Activated CD4-positive, CD25-positive, alpha-beta regulatory T cell treated with anti-CD3 and anti-CD28 coated beads, Interleukin-2, amount 50 U/mL, for 16 hours (primary cell): ENCODE measurements around the gene C17orf107.
A peak's percentile ranks its signal among the peaks of the same experiment; 100 is the strongest.
"Not testable (repeated sequence)": the region's sequence is repeated elsewhere in the genome, so short reads cannot be mapped to it uniquely, and the experiment has no call there.

ENCODE experiments used
- DNase-seq: peaks from one replicate; pipeline ENCODE4 v3.0.0-alpha.2; 2020; ENCODE audit warnings: low read depth, low spot score

The C17orf107 gene

DNA sequence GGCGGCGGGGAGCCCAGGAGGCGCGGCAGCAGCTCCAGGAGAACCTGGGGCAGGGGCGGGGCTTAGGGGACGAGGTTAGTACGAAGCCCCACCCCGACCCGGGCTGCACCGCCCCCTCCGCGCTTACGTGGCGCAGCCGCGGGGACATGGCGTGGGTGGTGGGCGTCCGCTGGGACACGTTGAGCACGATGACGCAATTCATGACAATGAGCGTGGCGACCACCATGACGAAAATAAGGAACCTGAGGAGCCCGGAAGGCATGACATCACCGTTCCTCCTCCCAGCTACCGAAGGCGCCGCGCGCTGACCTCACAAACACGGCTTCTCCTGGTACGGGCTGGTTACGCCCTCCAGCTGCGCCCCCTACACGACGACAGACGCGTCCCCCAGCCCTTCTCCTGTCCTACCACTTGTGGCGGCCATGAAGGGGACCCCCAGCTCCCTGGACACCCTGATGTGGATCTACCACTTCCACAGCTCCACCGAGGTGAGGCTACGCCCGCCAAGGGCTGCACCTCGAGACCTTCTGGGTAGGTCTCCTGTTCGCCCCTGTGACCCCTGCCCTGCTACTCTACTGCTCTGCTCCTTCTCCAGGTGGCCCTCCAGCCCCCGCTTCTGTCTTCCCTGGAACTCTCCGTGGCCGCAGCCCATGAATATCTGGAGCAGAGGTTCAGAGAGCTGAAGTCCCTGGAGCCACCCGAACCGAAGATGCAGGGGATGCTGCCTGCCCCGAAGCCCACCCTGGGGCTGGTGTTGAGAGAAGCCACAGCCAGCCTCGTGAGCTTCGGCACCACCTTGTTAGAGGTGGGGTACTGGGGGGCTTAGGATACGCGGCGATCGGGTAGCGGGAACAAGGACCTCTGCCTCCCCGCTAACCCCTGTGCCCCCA is at the start of gene C17orf107:
Gene C17orf107, plus strand, starts transcription at position 196 of the 890 bp plus-strand sequence. Its CDS starts 227 bp downstream, at position 423.
- peak; percentile 85 for DNase-seq

DNA sequence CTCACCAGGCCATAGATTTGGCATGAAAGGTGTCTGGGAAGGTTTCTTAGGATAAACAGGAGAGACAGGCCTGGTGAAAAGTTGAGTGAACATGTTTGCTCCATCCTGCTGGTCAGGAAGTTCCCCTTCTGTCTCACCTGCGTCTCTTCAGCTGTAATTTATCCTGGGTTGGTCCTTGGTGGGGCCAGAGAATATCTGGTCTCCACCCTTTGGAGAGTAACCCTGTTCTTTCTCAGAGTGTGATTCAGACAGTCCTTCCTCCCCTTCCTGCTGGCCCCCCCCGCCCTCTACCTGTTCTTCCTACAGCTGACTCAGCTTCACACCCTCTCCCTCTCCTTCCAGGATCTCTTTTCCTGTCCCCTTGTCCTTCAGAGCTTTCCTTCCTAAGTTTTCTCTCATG is 49.1 kb upstream of the C17orf107 start:
- DNase-seq: no peak

DNA sequence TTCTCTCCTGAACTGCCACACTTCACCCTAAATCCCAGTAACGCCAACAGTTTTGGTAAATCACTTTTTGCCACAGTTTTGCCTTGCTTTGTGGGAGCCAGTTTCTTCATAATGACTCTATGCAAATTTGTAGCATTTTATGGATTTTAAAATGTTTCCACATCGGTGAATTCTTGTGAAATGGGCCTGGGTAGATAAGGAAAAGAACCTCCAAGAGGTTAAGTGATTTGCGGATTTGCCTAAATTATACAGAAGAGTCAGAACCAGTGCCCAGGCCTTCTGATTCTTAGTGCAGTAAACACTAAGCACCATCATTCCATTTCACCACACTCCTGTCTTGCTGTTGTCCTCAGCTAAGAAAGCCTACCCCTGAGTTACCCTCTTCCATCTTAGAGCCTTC is 48.3 kb upstream of the C17orf107 start:
- DNase-seq: no peak

DNA sequence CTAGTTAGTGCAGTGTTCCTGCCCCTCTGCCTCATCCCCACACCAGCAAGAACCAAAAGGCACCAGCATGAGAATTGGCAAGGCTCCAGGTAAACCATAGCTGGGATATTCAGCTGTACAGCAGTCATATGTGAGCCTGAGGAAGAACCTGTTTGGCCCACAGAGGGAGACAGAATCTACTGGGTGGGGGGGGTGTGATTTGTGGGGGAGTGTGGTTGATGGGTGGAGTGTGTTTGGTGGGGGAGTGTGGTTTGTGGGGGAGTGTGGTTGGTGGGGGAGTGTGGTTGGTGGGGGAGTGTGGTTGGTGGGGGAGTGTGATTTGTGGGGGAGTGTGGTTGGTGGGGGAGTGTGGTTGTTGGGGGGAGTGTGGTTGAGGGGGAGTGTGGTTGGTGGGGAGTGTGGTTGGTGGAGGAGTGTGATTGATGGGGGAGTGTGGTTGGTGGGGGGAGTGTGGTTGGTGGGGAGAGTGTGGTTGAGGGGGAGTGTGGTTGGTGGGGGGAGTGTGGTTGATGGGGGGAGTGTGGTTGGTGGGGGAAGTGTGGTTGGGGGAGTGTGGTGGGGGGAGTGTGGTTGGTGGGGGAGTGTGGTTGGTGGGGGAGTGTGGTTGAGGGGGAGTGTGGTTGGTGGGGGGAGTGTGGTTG is 46.6 kb upstream of the C17orf107 start:
- DNase-seq: no peak

DNA sequence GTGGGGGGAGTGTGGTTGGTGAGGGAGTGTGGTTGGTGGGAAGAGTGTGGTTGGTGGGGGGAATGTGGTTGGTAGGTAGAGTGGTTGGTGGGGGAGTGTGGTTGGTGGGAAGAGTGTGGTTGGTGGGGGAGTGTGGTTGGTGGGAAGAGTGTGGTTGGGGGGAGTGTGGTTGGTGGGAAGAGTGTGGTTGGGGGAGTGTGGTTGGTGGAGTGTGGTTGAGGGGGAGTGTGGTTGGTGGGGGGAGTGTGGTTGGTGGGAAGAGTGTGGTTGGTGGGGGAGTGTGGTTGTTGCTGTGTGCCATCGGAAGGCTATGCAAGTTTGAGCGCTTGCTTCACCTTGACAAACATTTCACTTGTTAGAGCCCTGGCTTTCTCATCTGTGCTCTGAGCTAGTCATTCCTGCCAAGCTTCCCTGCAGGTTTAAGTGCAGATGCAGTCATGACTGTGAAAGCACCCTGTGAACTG is 46.1 kb upstream of the C17orf107 start:
- DNase-seq: no peak

DNA sequence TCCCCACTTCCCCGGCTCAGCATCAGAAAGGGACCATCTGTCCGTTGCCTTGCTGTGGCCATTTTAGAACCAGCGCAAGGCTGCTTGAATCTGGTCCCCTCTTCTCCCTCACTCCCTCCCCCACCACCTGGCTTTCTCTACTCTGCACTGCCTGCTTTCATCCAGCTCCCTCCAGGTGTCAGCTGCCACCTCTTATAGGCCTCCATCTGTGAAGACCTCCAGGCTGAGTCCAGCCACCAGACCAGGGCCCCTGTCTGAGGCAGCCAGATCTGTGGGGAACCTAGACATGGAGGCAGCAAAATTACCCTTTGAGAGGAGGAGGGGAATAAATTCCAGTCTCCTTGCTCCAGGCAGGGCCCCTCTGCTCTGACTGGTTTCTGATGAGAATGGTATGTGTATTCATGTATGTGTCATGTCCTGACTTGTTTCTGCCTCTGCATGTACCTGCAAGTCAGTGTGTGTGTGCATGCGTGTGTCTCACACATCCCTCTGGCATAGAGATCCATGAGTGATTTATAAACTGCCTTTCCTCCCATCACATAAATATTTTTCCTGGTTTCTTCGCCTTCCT is 45.1 kb upstream of the C17orf107 start:
- no peak for DNase-seq

DNA sequence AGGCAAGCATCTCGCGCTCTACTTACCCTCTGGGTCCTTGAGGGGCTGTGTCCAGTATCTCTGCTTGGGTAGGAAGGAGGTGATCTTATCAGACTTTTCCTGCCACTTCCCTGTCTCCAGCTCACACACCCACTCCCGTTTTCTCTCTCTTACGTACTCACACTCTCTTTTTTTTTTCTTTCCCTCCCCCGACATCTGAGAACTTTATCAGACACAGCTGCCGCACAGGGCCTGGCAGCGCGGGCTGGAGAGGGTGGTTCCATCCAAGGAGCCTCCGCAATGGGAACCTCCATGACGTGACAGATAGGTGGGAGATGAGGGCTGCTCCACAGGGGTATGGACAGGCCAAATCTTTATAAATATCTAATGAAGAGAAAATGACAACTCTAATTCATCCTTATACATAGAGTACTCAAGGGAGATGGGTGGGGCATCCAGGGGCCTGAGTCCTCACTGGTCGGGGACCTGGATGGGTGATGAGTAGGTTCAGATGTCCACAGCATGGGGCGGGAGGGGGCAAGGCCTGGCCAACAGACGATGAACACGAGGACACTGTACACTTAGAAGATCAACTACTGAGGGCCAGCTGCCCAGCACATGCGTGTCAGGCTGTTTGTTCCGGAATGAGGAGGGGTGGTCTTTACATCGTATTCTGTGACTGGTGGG is 42.9 kb upstream of the C17orf107 start:
- DNase-seq: no peak

DNA sequence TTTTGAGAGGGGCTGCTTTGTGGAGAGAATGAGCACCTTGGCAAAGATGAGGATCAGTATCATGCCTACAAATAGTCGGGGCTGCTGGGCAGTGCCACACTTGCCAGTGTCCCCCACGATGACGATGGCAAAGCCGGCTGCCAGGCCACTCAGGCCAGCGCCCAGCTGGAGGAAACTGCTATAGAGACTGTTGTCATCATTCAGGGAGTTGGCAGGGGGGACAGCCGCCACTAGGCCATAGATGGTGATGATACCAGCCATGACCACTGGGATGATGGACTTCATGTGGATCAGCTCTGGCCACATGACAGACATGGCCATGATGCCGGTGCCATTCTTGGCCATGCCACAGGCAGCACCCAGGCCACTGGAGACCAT is 42.4 kb upstream of the C17orf107 start:
- DNase-seq: no peak

DNA sequence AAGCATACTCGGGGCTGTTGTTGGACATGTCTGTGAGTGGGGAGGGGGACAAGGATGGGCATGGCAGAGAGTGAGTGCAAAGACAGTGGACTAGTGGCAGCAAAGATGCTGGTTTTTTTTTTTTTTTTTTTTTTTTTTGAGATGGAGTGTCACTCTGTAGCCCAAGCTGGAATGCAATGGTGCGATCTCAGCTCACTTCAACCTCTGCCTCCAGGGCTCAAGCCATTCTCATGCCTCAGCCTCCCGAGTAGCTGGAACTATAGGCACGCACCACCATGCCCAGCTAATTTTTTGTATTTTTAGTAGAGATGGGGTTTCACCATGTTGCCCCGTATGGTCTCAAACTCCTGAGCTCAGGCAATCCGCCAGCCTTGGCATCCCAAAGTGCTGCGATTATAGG is 42.0 kb upstream of the C17orf107 start:
- DNase-seq: not testable (repeated sequence)

DNA sequence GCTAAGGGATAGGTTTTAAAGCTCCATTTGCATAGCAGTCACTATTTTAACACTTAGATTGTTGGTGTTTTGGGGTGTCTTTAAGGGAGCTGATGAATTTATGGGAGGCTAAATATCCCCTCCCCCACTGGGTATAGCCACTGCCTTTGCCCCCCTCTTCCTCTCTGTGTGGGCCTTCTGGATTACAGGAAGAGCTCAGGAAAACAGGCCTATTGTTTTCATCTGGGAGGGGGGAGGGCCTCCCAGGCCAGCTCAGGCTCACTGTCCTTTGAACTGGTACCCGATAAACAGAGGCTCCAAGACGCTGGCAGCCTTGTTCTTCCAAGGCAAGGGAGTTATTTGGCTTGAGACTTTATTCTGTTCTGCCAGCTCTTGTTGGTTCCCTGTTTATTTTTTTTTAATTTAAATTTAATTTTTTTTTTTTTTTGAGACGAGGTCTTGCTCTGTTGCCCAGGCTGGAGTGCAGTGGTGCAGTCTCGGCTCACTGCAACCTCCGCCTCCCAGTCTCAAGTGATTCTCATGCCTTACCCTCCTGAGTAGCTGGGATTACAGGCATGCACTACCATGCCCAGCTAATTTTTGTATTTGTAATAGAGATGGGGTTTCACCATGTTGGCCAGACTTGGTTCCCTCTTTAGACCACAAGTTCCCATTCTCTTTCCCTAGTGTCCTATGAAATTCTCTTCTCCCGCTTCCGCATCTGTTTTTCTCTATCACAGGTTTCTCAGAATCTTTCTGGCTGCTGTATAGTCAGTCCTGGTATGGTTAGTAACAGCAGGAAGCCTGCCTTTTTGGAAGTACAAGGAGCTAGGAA is 41.1 kb upstream of the C17orf107 start:
- no peak for DNase-seq

DNA sequence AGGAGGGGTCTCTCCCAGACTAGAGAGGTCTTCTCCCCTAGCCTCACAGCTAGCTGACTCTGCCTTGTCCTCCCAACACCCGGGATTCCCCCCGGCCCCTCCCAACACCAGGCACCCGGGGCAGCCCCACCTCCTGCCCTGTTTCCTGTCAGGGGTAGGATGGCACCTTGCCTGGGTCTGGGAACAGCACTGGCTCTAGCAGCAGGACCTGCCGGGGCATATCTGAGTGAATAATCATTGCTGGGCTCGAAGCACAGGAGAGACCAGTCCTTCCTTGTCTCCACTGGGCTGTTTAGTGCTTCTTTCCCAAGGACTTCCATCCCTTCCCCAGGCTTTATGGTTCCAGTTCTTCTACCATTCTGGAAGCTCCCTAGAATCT is 40.5 kb upstream of the C17orf107 start:
- DNase-seq: no peak

DNA sequence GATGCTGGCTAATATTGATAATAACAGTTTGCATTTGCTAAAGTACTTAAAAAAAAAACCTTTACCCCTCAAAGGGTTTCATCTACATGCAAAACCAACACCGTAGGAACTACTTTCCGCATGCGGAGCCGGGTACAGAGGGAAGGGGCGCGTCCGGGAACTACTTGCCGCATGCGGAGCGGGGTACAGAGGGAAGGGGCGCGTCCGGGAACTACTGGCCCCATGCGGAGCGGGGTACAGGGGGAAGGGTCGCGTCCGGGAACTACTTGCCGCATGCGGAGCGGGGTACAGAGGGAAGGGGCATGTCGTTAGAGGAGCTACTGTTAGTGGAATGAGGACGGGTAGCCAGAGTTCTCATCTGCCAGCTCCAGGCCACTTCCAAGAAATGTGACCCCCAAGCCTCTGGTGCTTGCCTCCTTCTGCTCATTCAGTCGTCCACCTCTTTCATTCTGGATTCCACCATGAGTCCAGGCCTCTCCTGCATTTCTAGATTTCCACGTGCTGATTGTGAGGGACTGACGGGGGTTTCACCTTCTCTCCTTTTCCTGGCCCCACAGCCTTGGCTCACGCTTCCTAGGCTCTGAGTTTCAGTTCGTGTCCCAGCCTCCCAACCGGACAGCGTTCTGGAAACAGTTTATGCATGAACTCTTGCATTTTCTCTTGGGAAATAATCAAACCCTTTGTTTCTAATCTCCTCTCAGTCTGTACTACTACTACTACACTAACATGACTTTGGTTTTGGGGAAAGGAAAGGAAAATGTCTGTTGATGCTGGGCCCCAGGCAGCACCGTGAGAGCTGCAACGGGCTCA is 39.3 kb upstream of the C17orf107 start:
- no peak for DNase-seq

DNA sequence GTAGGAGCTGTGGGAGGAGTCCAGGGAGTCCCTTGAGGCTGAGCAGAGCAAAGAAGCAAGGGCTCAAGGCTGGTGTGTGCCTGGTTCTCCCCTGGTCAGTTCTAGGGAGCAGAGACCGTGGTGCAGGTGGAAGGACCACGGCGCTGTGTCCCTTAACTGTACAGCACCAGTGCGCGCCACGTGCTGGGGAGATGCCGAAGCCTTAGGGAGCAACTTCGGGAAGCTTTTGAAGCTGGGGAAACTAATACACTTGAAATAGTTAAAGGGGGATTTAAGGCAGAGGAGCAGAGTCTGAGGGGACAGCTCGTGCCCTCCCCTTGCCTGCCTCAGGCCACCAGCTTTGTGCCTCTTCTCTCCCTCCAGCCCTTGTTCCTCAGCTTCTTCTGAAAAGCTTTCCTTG is 38.7 kb upstream of the C17orf107 start:
- DNase-seq: no peak

DNA sequence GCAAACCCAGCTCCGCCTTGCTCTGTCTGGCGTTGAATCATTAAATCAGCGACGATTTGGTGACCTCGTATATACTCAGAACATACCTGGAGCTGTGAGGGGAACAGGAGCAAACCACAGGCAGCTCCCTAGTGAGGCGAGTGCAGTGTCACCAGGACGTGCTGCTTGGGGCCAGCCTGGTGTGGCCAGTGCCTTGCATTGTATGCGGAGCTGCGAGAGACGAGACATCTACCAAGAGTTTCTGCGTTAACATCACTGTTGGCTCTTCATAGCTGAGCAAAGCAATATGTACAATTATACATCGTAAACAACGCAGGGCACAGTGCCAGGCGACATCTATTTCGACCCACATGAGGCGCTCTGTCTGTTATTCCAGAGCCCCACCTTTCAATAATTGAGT is 38.3 kb upstream of the C17orf107 start:
- DNase-seq: no peak

DNA sequence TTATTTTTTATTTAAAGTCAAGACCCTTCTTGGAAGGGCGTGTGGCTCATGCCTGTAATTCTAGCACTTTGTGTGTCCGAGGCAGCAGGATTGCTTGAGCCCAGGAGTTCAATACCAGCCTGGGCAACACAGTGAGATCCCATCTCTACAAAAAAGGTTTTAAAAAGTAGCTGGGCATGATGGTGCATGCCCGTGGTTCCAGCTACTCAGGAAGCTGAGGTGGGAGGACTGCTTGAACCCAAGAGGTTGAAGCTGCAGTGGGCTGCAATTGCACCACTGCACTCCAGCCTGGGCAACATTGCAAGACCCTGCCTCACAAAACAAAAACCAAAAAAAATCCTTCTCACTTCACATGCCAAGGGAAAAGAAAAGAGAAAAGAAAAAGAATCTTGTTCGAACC is 36.6 kb upstream of the C17orf107 start:
- no peak for DNase-seq

DNA sequence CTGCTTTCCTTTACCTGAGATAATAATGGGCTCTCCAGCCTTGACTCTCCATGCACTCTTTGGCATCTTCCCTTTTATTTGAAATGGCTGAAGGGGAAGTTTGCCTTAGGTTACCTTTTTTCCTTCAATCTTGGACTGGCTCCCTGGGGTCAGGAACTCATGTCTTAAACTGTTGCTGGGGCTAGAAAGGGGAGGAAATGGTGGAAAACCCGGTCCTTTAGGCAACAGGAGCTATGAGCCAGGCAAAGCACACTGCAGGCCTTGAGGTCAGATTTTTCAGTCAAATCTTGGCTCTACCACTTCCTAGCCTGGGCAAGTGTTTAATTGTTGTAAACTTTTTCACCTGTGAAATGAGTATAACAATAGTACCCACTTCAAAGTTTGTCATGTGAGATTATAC is 36.0 kb upstream of the C17orf107 start:
- DNase-seq: no peak

DNA sequence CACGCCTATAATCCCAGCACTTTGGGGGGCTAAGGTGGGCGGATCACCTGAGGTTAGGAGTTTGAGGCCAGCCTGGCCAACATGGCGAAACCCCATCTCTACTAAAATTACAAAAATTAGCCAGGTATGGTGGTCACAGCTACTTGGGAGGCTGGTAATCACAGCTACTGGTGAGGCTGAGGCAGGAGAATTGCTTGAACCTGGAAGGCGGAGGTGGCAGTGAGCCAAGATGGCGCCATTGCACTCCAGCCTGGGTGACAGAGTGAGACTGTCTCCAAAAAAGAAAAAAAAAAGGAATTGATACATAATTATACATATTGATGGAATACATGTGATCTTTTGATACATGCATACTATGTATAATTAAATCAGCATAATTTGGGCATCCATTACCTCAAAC is 31.8 kb upstream of the C17orf107 start:
- DNase-seq: not testable (repeated sequence)

DNA sequence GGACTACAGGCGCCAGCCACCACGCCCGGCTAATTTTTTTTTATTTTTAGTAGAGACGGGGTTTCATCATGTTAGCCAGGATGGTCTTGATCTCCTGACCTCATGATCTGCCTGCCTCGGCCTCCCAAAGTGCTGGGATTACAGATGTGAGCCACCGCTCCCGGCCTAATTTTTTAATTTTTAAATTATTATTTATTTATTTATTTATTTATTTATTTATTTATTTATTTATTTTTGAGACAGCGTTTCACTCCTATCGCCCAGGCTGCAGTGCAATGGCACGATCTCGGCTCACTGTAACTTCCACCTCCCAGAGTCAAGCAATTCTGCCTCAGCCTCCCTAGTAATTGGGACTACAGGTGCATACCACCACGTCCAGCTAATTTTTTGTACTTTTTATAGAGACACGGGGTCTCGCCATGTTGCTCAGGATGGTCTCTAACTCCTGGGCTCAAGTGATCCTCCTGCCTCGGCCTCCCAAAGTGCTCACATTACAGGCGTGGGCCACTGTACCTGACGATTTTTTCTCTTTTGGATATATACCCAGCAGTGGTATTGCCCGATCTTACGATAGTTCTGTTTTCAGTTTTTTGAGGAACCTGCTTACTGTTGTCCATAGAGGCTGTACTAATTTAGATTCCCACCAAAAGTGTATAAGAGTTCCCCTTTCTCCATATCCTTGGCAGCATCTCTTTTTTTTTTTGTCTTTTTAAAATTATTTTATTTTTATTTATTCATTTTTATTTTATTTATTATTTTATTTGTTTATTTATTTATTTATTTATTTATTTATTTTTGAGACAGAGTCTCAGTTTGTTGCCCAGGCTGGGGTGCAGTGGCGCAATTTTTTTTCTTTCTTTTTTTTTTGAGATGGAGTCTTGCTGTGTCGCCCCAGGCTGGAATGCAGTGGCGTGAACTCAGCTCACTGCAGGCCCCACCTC is 30.0 kb upstream of the C17orf107 start:
- not testable (repeated sequence) for DNase-seq

DNA sequence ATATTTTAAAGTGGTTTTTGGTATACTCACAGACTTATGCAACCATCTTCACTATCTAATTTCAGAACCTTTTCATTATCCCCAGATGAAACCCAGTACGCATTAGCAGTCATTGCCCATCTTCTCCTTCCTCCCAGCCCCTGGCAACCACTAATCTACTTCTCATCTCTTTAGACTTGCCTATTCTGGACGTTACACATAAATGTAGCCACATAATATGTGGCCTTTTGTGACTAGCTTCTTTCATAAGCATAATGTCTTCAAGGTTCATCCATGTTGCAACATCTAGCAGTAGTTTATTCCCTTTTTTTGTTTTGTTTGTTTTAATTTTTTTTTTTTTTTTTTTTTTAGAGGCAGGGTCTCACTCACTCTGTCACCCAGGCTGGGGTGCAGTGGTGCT is 28.5 kb upstream of the C17orf107 start:
- DNase-seq: no peak
